ENCODE results near the gene ADAMTS20. TPM values are rescaled to one million over a fixed set of nuclear protein-coding genes. Genes with fewer than 3 reads are reported as not detected.
A peak's percentile ranks its signal among the peaks of the same experiment; 100 is the strongest.
"Not testable (repeated sequence)": the region's sequence is repeated elsewhere in the genome, so short reads cannot be mapped to it uniquely, and the experiment has no call there.

Gene ADAMTS20
- total RNA-seq, 4 donors from 2014 or later, result not detected

GRCh38 chr12:43347026-43347425, 205.0 kb downstream of the ADAMTS20 start:
- Histone ChIP-seq H3K4me1 (no peaks in the 10 kb centered on the region), H3K27ac (no peak overlapping the region), H3K9me3 (no peaks in the 10 kb centered on the region), H3K4me3 (no peak overlapping the region), H3K36me3 (no peaks in the 10 kb centered on the region), H3K27me3 (no peaks in the 10 kb centered on the region)
- intact Hi-C loops (cut with DNase I; ENCODE audit: low total_unique reads) (no loop called here), in situ Hi-C loops (cut with MboI; ENCODE audit: low pct_ligation_motif_present in 1 of 4, low pct_unique_long_range_greater_than_20kb in 1 of 4, low sequenced_read_pairs in 3 of 4) (loop anchor here in 1 of 4 donors (25.0 kb wide), 1 partner anchor 1210 kb away; the partner anchor contains the start of gene GXYLT1)
- 75 to 85% methylated on average over 2 to 4 of the region's 4 CpGs for WGBS, 2 donors (ENCODE audit: low coverage in 1 of 2)
- DNase-seq, result no peak
- TF ChIP-seq POLR2A (IDR thresholded peaks at IDR 0.05) (no peak), CTCF (IDR thresholded peaks at IDR 0.05) (no peak), EP300 (IDR thresholded peaks at IDR 0.05; ENCODE audit: low read depth) (no peak), POLR2AphosphoS5 (IDR thresholded peaks at IDR 0.05) (no peak)

- WGBS, 2 donors (ENCODE audit: low coverage in 1 of 2), result 50 to 67% methylated on average over 1 of the region's 1 CpG
- H3K27me3 ChIP-seq, result no peaks in the 10 kb centered on the region
- TF ChIP-seq POLR2AphosphoS5 (IDR thresholded peaks at IDR 0.05) (no peak), EP300 (IDR thresholded peaks at IDR 0.05; ENCODE audit: low read depth) (no peak), CTCF (IDR thresholded peaks at IDR 0.05) (no peak), POLR2A (IDR thresholded peaks at IDR 0.05) (no peak)
- no peaks in the 10 kb centered on the region for H3K36me3 ChIP-seq
- no peaks in the 10 kb centered on the region for H3K9me3 ChIP-seq
- DNase-seq, result no peak
- intact Hi-C loops (cut with DNase I; ENCODE audit: low total_unique reads) (no loop called here), in situ Hi-C loops (cut with MboI; ENCODE audit: low pct_ligation_motif_present in 1 of 4, low pct_unique_long_range_greater_than_20kb in 1 of 4, low sequenced_read_pairs in 3 of 4) (loop anchor here in 1 of 4 donors (25.0 kb wide), 1 partner anchor 1208 kb away; the partner anchor contains the start of gene GXYLT1)
- H3K27ac ChIP-seq, result no peak overlapping the region
- no peaks in the 10 kb centered on the region for H3K4me1 ChIP-seq
- no peak overlapping the region for H3K4me3 ChIP-seq
Measured at GRCh38 chr12:43345023-43345422, 207.0 kb downstream of the ADAMTS20 start.

GRCh38 chr12:43341785-43342313, 210.2 kb downstream of the ADAMTS20 start:
- in situ Hi-C loops (cut with MboI; ENCODE audit: low pct_ligation_motif_present in 1 of 4, low pct_unique_long_range_greater_than_20kb in 1 of 4, low sequenced_read_pairs in 3 of 4), result loop anchor here in 1 of 4 donors (25.0 kb wide), 1 partner anchor 1205 kb away; the partner anchor contains the start of gene GXYLT1
- H3K27me3 ChIP-seq; H3K4me3 ChIP-seq; H3K36me3 ChIP-seq; DNase-seq; H3K9me3 ChIP-seq; H3K4me1 ChIP-seq; intact Hi-C loops (cut with DNase I; ENCODE audit: low total_unique reads); H3K27ac ChIP-seq: not testable (repeated sequence)
- WGBS, 2 donors (ENCODE audit: low coverage in 1 of 2), result 79 to 100% methylated on average over 1 to 3 of the region's 3 CpGs

GRCh38 chr12:43338848-43339526, 213.0 kb downstream of the ADAMTS20 start:
- Histone ChIP-seq H3K4me3 (no peak overlapping the region), H3K36me3 (no peaks in the 10 kb centered on the region), H3K27me3 (no peaks in the 10 kb centered on the region), H3K4me1 (peaks cover 0 to 6% (median 0%) of the 10 kb centered on the region in 4 donors), H3K27ac (no peak overlapping the region), H3K9me3 (no peaks in the 10 kb centered on the region)
- in situ Hi-C loops (cut with MboI; ENCODE audit: low pct_ligation_motif_present in 1 of 4, low pct_unique_long_range_greater_than_20kb in 1 of 4, low sequenced_read_pairs in 3 of 4) (loop anchor here in 1 of 4 donors (25.0 kb wide), 1 partner anchor 1202 kb away; the partner anchor contains the start of gene GXYLT1), intact Hi-C loops (cut with DNase I; ENCODE audit: low total_unique reads) (no loop called here)
- no peak for DNase-seq
- TF ChIP-seq POLR2AphosphoS5 (IDR thresholded peaks at IDR 0.05) (no peak), CTCF (IDR thresholded peaks at IDR 0.05) (peak in 1 of 5 experiments; percentile 18), POLR2A (IDR thresholded peaks at IDR 0.05) (no peak), EP300 (IDR thresholded peaks at IDR 0.05; ENCODE audit: low read depth) (no peak)
